Neural progenitor cell (in vitro differentiated cells): ENCODE data around the gene ZYX. TPM values are rescaled to one million over a fixed set of nuclear protein-coding genes. Genes with fewer than 3 reads are reported as not detected.

Experiments used
- DNase-seq: peaks from one replicate; pipeline ENCODE4 v3.0.0-alpha.2; 2016; ENCODE audit warnings: low spot score
- H2AFZ ChIP-seq: fragments of 200-600 bp; sonication (generic); replicated peaks from 2 replicates; pipeline ENCODE4 v1.6.1; 2016; ENCODE audit warnings: antibody characterized with exemption
- H3F3A ChIP-seq: fragments of 200-600 bp; sonication (generic); 2 replicates; pipeline ENCODE4 v1.6.1; 2016; ENCODE audit warnings: antibody characterized with exemption, low read depth
- H3K27ac ChIP-seq: fragments of 200-600 bp; sonication (generic); 2 replicates; pipeline ENCODE4 v1.5.1; 2016; ENCODE audit warnings: mild to moderate bottlenecking
- H3K27me3 ChIP-seq: fragments of 200-600 bp; sonication (generic); 2 replicates; pipeline ENCODE4 v1.6.1; 2016; ENCODE audit warnings: mild to moderate bottlenecking, moderate library complexity
- H3K36me3 ChIP-seq: fragments of 200-600 bp; sonication (generic); 2 replicates; pipeline ENCODE4 v1.5.1; 2016
- H3K4me1 ChIP-seq: fragments of 200-600 bp; sonication (generic); 2 replicates; pipeline ENCODE4 v1.6.1; 2016; ENCODE audit warnings: mixed run types
- H3K4me2 ChIP-seq: fragments of 200-600 bp; sonication (generic); 2 replicates; pipeline ENCODE4 v1.6.1; 2016
- H3K4me3 ChIP-seq: fragments of 200-600 bp; sonication (generic); 2 replicates; pipeline ENCODE4 v1.5.1; 2016
- H3K79me2 ChIP-seq: fragments of 200-600 bp; sonication (generic); 2 replicates; pipeline ENCODE4 v1.6.1; 2016; ENCODE audit warnings: low read depth
- H3K9ac ChIP-seq: fragments of 200-600 bp; sonication (generic); 2 replicates; pipeline ENCODE4 v1.6.1; 2016
- H3K9me3 ChIP-seq: fragments of 200-600 bp; sonication (generic); 2 replicates; pipeline ENCODE4 v1.5.1; 2016; ENCODE audit warnings: low read depth
- H4K20me1 ChIP-seq: fragments of 200-600 bp; sonication (generic); 2 replicates; pipeline ENCODE4 v1.6.1; 2016; ENCODE audit warnings: low read depth
- H3K27ac Mint-ChIP-seq: 3 replicates; pipeline ENCODE4 v1.8.0; 2021; ENCODE audit warnings: mixed read lengths
- H3K27me3 Mint-ChIP-seq: 2 replicates; pipeline ENCODE4 v1.8.0; 2022; ENCODE audit warnings: low read depth, mild to moderate bottlenecking, inconsistent platforms, moderate library complexity, mixed read lengths; ENCODE audit not compliant: insufficient read depth
- H3K36me3 Mint-ChIP-seq: 3 replicates; pipeline ENCODE4 v1.8.0; 2021; ENCODE audit warnings: mixed read lengths
- H3K4me1 Mint-ChIP-seq: 3 replicates; pipeline ENCODE4 v1.8.0; 2021; ENCODE audit warnings: mixed read lengths
- H3K4me3 Mint-ChIP-seq: 3 replicates; pipeline ENCODE4 v1.8.0; 2021; ENCODE audit warnings: mild to moderate bottlenecking, moderate library complexity, mixed read lengths
- H3K9me3 Mint-ChIP-seq: 3 replicates; pipeline ENCODE4 v1.8.0; 2020; ENCODE audit warnings: mixed read lengths
- EZH2 ChIP-seq: fragments of 200-600 bp; sonication (generic); IDR thresholded peaks from 2 replicates; pipeline ENCODE4 v1.6.1; 2017; ENCODE audit warnings: antibody characterized with exemption, mild to moderate bottlenecking, moderate library complexity
- EZH2phosphoT487 ChIP-seq: fragments of 200-600 bp; sonication (generic); IDR thresholded peaks from 2 replicates; pipeline ENCODE4 v1.6.1; 2017; ENCODE audit warnings: antibody characterized with exemption
- microRNA-seq: library from miRNA; unstranded; fragments of <30 nt; microRNA quantifications from one replicate; pipeline ENCODE4, GENCODE V29; 2016
- small RNA-seq: library from RNA; depleted of rRNA; stranded (forward); fragments of <200 nt; gene quantifications from one replicate; pipeline ENCODE3, GENCODE V24; 2015
- total RNA-seq: library from RNA; depleted of rRNA; stranded (reverse); fragments of >200 nt; gene quantifications from 2 replicates; pipeline ENCODE4 v1.2.3, GENCODE V29; 2015; ENCODE audit warnings: low replicate concordance
- TF ChIP-seq, protein P1 (sequence below): fragments of 200-600 bp; sonication (generic); IDR thresholded peaks from 2 replicates; pipeline ENCODE4 v1.5.1; 2017; ENCODE audit warnings: antibody characterized with exemption, mild to moderate bottlenecking

The ZYX gene
- total RNA-seq, 1 donor from 2014 or later, result 5.2 TPM

DNA sequence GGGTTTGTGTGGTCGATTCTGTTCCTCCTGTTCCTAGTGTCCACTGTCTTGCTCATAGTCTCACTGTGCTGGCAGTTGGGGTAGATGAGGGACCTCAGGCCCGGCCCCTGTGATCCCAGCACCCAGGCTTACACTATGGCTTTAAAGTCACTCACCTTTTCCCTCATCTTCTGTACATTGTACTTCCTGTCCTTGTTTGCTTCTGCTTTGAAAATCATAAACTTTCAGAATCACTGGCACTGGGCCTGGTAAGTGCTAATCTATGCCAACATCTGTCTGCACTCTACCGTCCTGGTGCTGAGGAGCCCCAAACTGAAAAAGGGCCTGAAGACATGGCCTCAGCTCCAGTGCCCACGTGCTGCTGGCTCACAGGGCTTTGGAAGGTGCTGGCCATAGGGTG is 56.4 kb downstream of the ZYX start:
- no peak for DNase-seq
- H3K27ac Mint-ChIP-seq, result no peak overlapping the region

DNA sequence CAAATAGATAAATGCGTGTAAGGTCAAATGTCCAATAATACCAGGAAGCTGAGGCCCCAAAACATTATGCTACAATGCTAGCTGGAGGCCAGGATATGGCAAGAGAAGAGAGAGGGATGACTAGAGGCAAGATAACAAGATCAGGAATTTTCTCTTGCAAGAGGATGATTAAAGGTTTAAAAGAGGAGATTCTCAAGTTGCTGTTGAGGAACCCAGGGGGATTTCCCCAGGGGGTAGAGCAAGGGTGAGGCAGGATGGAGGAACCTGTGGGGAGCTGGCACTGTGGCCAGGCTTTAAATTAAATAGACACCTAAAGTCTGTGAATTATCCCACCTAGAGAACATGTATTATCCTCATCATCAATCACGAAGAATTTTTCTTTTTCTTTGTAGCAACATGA is 58.7 kb downstream of the ZYX start:
- Mint-ChIP-seq H3K4me1 (no peaks in the 10 kb centered on the region), H3K9me3 (peaks cover 2% of the 10 kb centered on the region), H3K27ac (no peak overlapping the region), H3K27me3 (no peaks in the 10 kb centered on the region), H3K36me3 (no peaks in the 10 kb centered on the region), H3K4me3 (no peak overlapping the region)
- H4K20me1 ChIP-seq, result no peaks in the 10 kb centered on the region
- TF ChIP-seq, protein P1, sequence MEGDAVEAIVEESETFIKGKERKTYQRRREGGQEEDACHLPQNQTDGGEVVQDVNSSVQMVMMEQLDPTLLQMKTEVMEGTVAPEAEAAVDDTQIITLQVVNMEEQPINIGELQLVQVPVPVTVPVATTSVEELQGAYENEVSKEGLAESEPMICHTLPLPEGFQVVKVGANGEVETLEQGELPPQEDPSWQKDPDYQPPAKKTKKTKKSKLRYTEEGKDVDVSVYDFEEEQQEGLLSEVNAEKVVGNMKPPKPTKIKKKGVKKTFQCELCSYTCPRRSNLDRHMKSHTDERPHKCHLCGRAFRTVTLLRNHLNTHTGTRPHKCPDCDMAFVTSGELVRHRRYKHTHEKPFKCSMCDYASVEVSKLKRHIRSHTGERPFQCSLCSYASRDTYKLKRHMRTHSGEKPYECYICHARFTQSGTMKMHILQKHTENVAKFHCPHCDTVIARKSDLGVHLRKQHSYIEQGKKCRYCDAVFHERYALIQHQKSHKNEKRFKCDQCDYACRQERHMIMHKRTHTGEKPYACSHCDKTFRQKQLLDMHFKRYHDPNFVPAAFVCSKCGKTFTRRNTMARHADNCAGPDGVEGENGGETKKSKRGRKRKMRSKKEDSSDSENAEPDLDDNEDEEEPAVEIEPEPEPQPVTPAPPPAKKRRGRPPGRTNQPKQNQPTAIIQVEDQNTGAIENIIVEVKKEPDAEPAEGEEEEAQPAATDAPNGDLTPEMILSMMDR, result no peak
- TF ChIP-seq EZH2 (no peak), EZH2phosphoT487 (no peak)
- no peaks in the 10 kb centered on the region for H3K36me3 ChIP-seq
- no peaks in the 10 kb centered on the region for H3K4me1 ChIP-seq
- H3K9ac ChIP-seq, result no peak overlapping the region
- no peaks in the 10 kb centered on the region for H3K9me3 ChIP-seq
- H3K27me3 ChIP-seq, result no peaks in the 10 kb centered on the region
- no peak overlapping the region for H3K27ac ChIP-seq
- H3F3A ChIP-seq, result no peaks in the 10 kb centered on the region
- no peak overlapping the region for H3K4me3 ChIP-seq
- H3K4me2 ChIP-seq, result no peak overlapping the region
- no peaks in the 10 kb centered on the region for H3K79me2 ChIP-seq
- DNase-seq, result no peak
- no peak overlapping the region for H2AFZ ChIP-seq

More for the DNA sequence above, 56.4 kb downstream of the ZYX start:
- no peaks in the 10 kb centered on the region for H3K27me3 Mint-ChIP-seq
- H2AFZ ChIP-seq, result no peak overlapping the region
- H3K9me3 Mint-ChIP-seq, result peaks cover 2% of the 10 kb centered on the region
- H3K36me3 ChIP-seq, result no peaks in the 10 kb centered on the region
- no peak overlapping the region for H3K4me2 ChIP-seq
- H3K4me3 ChIP-seq, result no peak overlapping the region
- no peak overlapping the region for H3K4me3 Mint-ChIP-seq
- H3K9ac ChIP-seq, result no peak overlapping the region
- H3F3A ChIP-seq, result no peaks in the 10 kb centered on the region
- H3K27me3 ChIP-seq, result no peaks in the 10 kb centered on the region
- no peak for TF ChIP-seq EZH2phosphoT487
- TF ChIP-seq, protein P1, result no peak
- no peak for TF ChIP-seq EZH2
- H3K9me3 ChIP-seq, result no peaks in the 10 kb centered on the region
- H3K79me2 ChIP-seq, result no peaks in the 10 kb centered on the region
- no peak overlapping the region for H3K27ac ChIP-seq
- H4K20me1 ChIP-seq, result no peaks in the 10 kb centered on the region
- H3K4me1 Mint-ChIP-seq, result no peaks in the 10 kb centered on the region
- H3K4me1 ChIP-seq, result no peaks in the 10 kb centered on the region
- H3K36me3 Mint-ChIP-seq, result no peaks in the 10 kb centered on the region

Small RNA genes lying within 50 kb of the gene (microRNA-seq; reads per million reads assigned to microRNA genes)
- not detected for gene MIR6892

Small RNA genes lying within 50 kb of the gene (small RNA-seq; reads per million reads assigned to genes)
- gene MIR6892, result 0.52 reads per million, percentile 56 among the genes with 10 or more reads in this experiment

Other genes starting within 250 kb of the ZYX start
- not detected in 2 replicates for gene PIP, start 249.3 kb upstream of the ZYX start, total RNA-seq
- not detected in 2 replicates for gene TAS2R39, start 197.9 kb upstream of the ZYX start, total RNA-seq
- not detected in 2 replicates for gene TAS2R40, start 159.3 kb upstream of the ZYX start, total RNA-seq
- gene GSTK1, start 117.9 kb upstream of the ZYX start, total RNA-seq, result 45.3 and 61.6 TPM in 2 replicates
- gene TMEM139, start 96.4 kb upstream of the ZYX start, total RNA-seq, result 0.94 and 5.4 TPM in 2 replicates
- 21.0 and 39.8 TPM in 2 replicates for gene CASP2, start 93.0 kb upstream of the ZYX start, total RNA-seq
- gene CLCN1, start 65.2 kb upstream of the ZYX start, total RNA-seq, result not detected in 2 replicates
- 20.1 and 46.5 TPM in 2 replicates for gene FAM131B, start 18.6 kb upstream of the ZYX start, total RNA-seq
- gene EPHA1, start 27.5 kb downstream of the ZYX start, total RNA-seq, result 4.1 and 6.0 TPM in 2 replicates
- gene TAS2R60, start 62.1 kb downstream of the ZYX start, total RNA-seq, result not detected in 2 replicates
- gene TAS2R41, start 96.5 kb downstream of the ZYX start, total RNA-seq, result not detected in 2 replicates
- 0.19 and 0.50 TPM in 2 replicates for gene CTAGE15, start 190.5 kb downstream of the ZYX start, total RNA-seq
- gene TCAF2, start 239.6 kb downstream of the ZYX start, total RNA-seq, result 0.03 and 0.22 TPM in 2 replicates